HepG2 (cell line): ENCODE data around the gene ATG16L1. TPM values are rescaled to one million over a fixed set of nuclear protein-coding genes. Genes with fewer than 3 reads are reported as not detected.

Experiments used
- ATAC-seq: fragments of 200-7000 bp; cut with Tn5 transposase; 3 replicates; pipeline ENCODE4 v1.9.1; 2020; ENCODE audit warnings: mild to moderate bottlenecking, moderate library complexity
- BruUV-seq: library from RNA; stranded (reverse); fragments of 400-500 nt; replicated peaks from 2 replicates; lab custom pipeline; 2021; lab: Mats Ljungman, UMichigan
- CTCF ChIA-PET: fragments of 300-600 bp; formaldehyde crosslinking; extraction: SDS; loops from one replicate; lab custom pipeline; 2021; ENCODE audit warnings: low total read pairs, inconsistent platforms, low intra/inter-chr PET ratio; lab: Yijun Ruan, JAX
- POLR2A ChIA-PET: fragments of 350-600 bp; sonication (Branson Sonifier 250); formaldehyde crosslinking; loops from one replicate; lab custom pipeline; 2020; ENCODE audit warnings: antibody characterized with exemption, inconsistent platforms; lab: Yijun Ruan, JAX
- DNase-seq: peaks from one replicate; pipeline ENCODE4 v3.0.0-alpha.2; 2015; ENCODE audit warnings: low spot score
- FAIRE-seq: peaks from 3 replicates; lab custom pipeline; 2011; peaks lifted over from hg19 to GRCh38; lab: Jason Lieb, UNC
- H2AFZ ChIP-seq: one replicate; pipeline ENCODE4 v1.6.1; 2011; ENCODE audit warnings: low read length, inconsistent platforms
- H3K27ac ChIP-seq: fragments of 300-600 bp; 3 replicates; pipeline ENCODE4 v1.8.0; 2011; ENCODE audit warnings: mixed run types, mild to moderate bottlenecking, mixed read lengths, low read length, inconsistent platforms; ENCODE audit not compliant: insufficient read depth; ENCODE audit errors: extremely low read length
- H3K27me3 ChIP-seq, 2 experiments: fragments of 200-600 bp in 1 of 2; 2 replicates in 1 of 2; 3 replicates in 1 of 2; pipeline versions ENCODE4 v1.6.0 to v1.8.0; 2011; ENCODE audit warnings: low read length in 2 of 2, mild to moderate bottlenecking in 2 of 2, moderate library complexity in 2 of 2, inconsistent platforms in 1 of 2; ENCODE audit not compliant: insufficient read depth in 2 of 2, control insufficient read depth in 1 of 2
- H3K36me3 ChIP-seq, 2 experiments: fragments of 200-600 bp in 1 of 2; replicated peaks in 1 of 2; 2 replicates in 1 of 2; 3 replicates in 1 of 2; pipeline versions ENCODE4 v1.5.1 to v1.8.0; 2011; ENCODE audit warnings: low read length in 2 of 2, inconsistent platforms in 1 of 2; ENCODE audit not compliant: insufficient read depth in 2 of 2, control insufficient read depth in 1 of 2
- H3K4me1 ChIP-seq: 2 replicates; pipeline ENCODE4 v1.5.1; 2012; ENCODE audit warnings: low read length, inconsistent platforms; ENCODE audit not compliant: insufficient read depth
- H3K4me2 ChIP-seq: 2 replicates; pipeline ENCODE4 v1.6.0; 2011; ENCODE audit warnings: low read depth, low read length, inconsistent platforms
- H3K4me3 ChIP-seq, 3 experiments: fragments of 200-600 bp in 1 of 3; sonication (generic), shearing (Covaris generic) in 1 of 3; replicated peaks in 1 of 3; 2 replicates each; pipeline ENCODE4 v1.5.1; 2011 to 2016; ENCODE audit warnings: low read length in 3 of 3, inconsistent platforms in 2 of 3, low read depth in 2 of 3, mild to moderate bottlenecking in 2 of 3, control low read depth in 1 of 3, mixed read lengths in 1 of 3; ENCODE audit not compliant: insufficient read depth in 1 of 3
- H3K79me2 ChIP-seq: one replicate; pipeline ENCODE4 v1.6.1; 2011; ENCODE audit warnings: low read length, inconsistent platforms; ENCODE audit not compliant: insufficient read depth
- H3K9ac ChIP-seq: 2 replicates; pipeline ENCODE4 v1.6.0; 2011; ENCODE audit warnings: mild to moderate bottlenecking, low read depth, low read length, inconsistent platforms; ENCODE audit not compliant: insufficient read depth
- H3K9me3 ChIP-seq: 2 replicates; pipeline ENCODE4 v1.5.1; 2012; ENCODE audit warnings: mild to moderate bottlenecking, low read length
- H4K20me1 ChIP-seq: 2 replicates; pipeline ENCODE4 v1.6.0; 2011; ENCODE audit warnings: inconsistent platforms, mild to moderate bottlenecking, low read length, moderate library complexity; ENCODE audit not compliant: insufficient read depth
- CC2D1A ChIP-seq: sonication (generic); formaldehyde crosslinking; IDR thresholded peaks from 2 replicates; pipeline ENCODE4 v1.8.1; 2023; ENCODE audit warnings: mild to moderate bottlenecking, missing genetic modification reagents
- ETV5 ChIP-seq: IDR thresholded peaks from 2 replicates; pipeline ENCODE4 v1.6.1; 2018; ENCODE audit warnings: missing biosample characterization, missing genetic modification reagents, inconsistent platforms, borderline replicate concordance
- FOXM1 ChIP-seq: sonication (generic); formaldehyde crosslinking; IDR thresholded peaks from 2 replicates; pipeline ENCODE4 v1.5.0; 2020; ENCODE audit warnings: missing genetic modification reagents
- HDAC1 ChIP-seq: sonication (generic); formaldehyde crosslinking; IDR thresholded peaks from 2 replicates; pipeline ENCODE4 v1.5.1; 2020; ENCODE audit warnings: mild to moderate bottlenecking, missing genetic modification reagents
- NCOA2 ChIP-seq: sonication (generic); formaldehyde crosslinking; IDR thresholded peaks from 2 replicates; pipeline ENCODE4 v1.8.0; 2022; ENCODE audit warnings: inconsistent platforms
- SATB2 ChIP-seq: sonication (generic); formaldehyde crosslinking; IDR thresholded peaks from 2 replicates; pipeline ENCODE4 v1.5.0; 2020; ENCODE audit warnings: missing genetic modification reagents
- THYN1 ChIP-seq: sonication (generic); formaldehyde crosslinking; IDR thresholded peaks from 2 replicates; pipeline ENCODE4 v1.8.1; 2023; ENCODE audit warnings: low read depth, mild to moderate bottlenecking, moderate library complexity, missing genetic modification reagents, borderline replicate concordance
- XBP1 ChIP-seq: sonication (generic); formaldehyde crosslinking; IDR thresholded peaks from 2 replicates; pipeline ENCODE4 v1.5.0; 2020; ENCODE audit warnings: missing genetic modification reagents
- ZNF224 ChIP-seq: sonication (generic); formaldehyde crosslinking; IDR thresholded peaks from 2 replicates; pipeline ENCODE4 v1.5.0; 2020; ENCODE audit warnings: mild to moderate bottlenecking, missing genetic modification reagents
- ZNF530 ChIP-seq: sonication (generic); formaldehyde crosslinking; IDR thresholded peaks from 2 replicates; pipeline ENCODE4 v1.5.0; 2020; ENCODE audit warnings: low read depth, mild to moderate bottlenecking, missing genetic modification reagents
- ZNF543 ChIP-seq: sonication (generic); formaldehyde crosslinking; IDR thresholded peaks from 2 replicates; pipeline ENCODE4 v1.4.0; 2020; ENCODE audit warnings: mild to moderate bottlenecking, missing genetic modification reagents
- ZNF572 ChIP-seq: sonication (generic); formaldehyde crosslinking; IDR thresholded peaks from 2 replicates; pipeline ENCODE4 v1.5.1; 2020; ENCODE audit warnings: mild to moderate bottlenecking, missing genetic modification reagents
- WGBS: methylation state at CpG from one replicate; pipeline ENCODE4 v1.1.6; 2017; ENCODE audit warnings: low lambda C conversion rate; 5-methylcytosine and 5-hydroxymethylcytosine counted together
- in situ Hi-C: cut with HindIII; loops from 2 replicates; pipeline ENCODE4 v1.10.0; 2017; ENCODE audit warnings: low pct_unique_long_range_greater_than_20kb; ENCODE audit not compliant: extremely low pct_ligation_motif_present
- intact Hi-C: fragments of 100-400 bp; cut with micrococcal nuclease; formaldehyde crosslinking; loops from one replicate; pipeline ENCODE4 v1.10.0; 2022; ENCODE audit not compliant: unreplicated experiment
- polyA plus RNA-seq, 8 experiments: library from polyadenylated mRNA; depleted of rRNA in 3 of 8; stranded (reverse) in 7 of 8; unstranded in 1 of 8; fragments of >200 nt; fragmentation: Illumina TruSeq in 4 of 8; extraction: Trizol in 4 of 8; gene quantifications; 2 replicates each; pipeline versions ENCODE4 v1.2.1 to v1.2.3, GENCODE V29; 2011 to 2016; ENCODE audit warnings: low read depth in 4 of 8, missing spikeins in 1 of 8, mixed read lengths in 1 of 8; ENCODE audit not compliant: insufficient read depth in 1 of 8
- total RNA-seq, 5 experiments: library from RNA; depleted of rRNA; stranded (reverse); fragments of >200 nt; fragmentation: Illumina TruSeq; extraction: Trizol; gene quantifications; 2 replicates each; pipeline ENCODE4 v1.2.3, GENCODE V29; 2016; ENCODE audit warnings: low read depth in 1 of 5
- TF ChIP-seq, protein P1 (sequence below): sonication (generic); formaldehyde crosslinking; IDR thresholded peaks from 2 replicates; pipeline ENCODE4 v1.5.0; 2020; ENCODE audit warnings: mild to moderate bottlenecking, missing genetic modification reagents, borderline replicate concordance
- TF ChIP-seq, protein P2 (sequence below): sonication (generic); formaldehyde crosslinking; IDR thresholded peaks from 2 replicates; pipeline ENCODE4 v1.8.1; 2022; ENCODE audit warnings: low read depth, mild to moderate bottlenecking, missing genetic modification reagents

ATG16L1 gene
- total and polyA plus RNA-seq, 2 of the 13 experiments (the other 11 are each of a cell fraction or from before 2014, with no cell fraction given): 26.0 to 51.7 TPM

DNA sequence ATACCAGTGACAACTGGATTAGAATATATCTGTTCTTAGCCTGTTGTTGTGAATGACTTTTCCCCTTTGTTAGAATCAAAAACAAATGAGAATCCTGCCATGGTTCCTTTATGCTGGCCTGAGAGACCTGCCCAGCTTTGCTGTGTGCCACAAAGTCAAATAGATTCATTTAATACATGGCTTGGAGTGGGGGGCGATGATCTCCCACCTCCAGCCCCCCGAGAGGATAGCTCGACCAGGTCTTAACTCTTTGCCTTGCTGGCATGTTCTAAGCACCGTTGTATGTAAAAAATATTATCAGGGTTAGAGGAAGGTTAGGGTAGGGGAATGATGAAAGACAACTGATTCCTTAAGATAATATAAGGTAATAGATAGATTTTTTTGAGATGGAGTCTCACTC, 80.7 kb downstream of the ATG16L1 start (continued):
- TF ChIP-seq, protein P1, sequence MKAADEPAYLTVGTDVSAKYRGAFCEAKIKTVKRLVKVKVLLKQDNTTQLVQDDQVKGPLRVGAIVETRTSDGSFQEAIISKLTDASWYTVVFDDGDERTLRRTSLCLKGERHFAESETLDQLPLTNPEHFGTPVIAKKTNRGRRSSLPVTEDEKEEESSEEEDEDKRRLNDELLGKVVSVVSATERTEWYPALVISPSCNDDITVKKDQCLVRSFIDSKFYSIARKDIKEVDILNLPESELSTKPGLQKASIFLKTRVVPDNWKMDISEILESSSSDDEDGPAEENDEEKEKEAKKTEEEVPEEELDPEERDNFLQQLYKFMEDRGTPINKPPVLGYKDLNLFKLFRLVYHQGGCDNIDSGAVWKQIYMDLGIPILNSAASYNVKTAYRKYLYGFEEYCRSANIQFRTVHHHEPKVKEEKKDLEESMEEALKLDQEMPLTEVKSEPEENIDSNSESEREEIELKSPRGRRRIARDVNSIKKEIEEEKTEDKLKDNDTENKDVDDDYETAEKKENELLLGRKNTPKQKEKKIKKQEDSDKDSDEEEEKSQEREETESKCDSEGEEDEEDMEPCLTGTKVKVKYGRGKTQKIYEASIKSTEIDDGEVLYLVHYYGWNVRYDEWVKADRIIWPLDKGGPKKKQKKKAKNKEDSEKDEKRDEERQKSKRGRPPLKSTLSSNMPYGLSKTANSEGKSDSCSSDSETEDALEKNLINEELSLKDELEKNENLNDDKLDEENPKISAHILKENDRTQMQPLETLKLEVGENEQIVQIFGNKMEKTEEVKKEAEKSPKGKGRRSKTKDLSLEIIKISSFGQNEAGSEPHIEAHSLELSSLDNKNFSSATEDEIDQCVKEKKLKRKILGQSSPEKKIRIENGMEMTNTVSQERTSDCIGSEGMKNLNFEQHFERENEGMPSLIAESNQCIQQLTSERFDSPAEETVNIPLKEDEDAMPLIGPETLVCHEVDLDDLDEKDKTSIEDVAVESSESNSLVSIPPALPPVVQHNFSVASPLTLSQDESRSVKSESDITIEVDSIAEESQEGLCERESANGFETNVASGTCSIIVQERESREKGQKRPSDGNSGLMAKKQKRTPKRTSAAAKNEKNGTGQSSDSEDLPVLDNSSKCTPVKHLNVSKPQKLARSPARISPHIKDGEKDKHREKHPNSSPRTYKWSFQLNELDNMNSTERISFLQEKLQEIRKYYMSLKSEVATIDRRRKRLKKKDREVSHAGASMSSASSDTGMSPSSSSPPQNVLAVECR (CRISPR knock-in tag): no peak

GRCh38 chr2:233334915-233335314, 83.4 kb downstream of the ATG16L1 start:
- no peak overlapping the region for H2AFZ ChIP-seq
- H3K9ac ChIP-seq: no peak overlapping the region
- no TSS peak for BruUV-seq
- no peak for ATAC-seq
- H3K4me2 ChIP-seq: no peak overlapping the region
- H4K20me1 ChIP-seq: no peaks in the 10 kb centered on the region
- no peak for FAIRE-seq
- intact Hi-C loops (no loop called here), in situ Hi-C loops (no loop called here)
- TF ChIP-seq ZNF543 (CRISPR knock-in tag) (no peak), FOXM1 (CRISPR knock-in tag) (no peak), CC2D1A (CRISPR knock-in tag) (no peak), NCOA2 (CRISPR knock-in tag) (no peak), SATB2 (CRISPR knock-in tag) (no peak), THYN1 (CRISPR knock-in tag) (no peak), ZNF572 (CRISPR knock-in tag) (no peak), ZNF224 (CRISPR knock-in tag) (no peak), XBP1 (CRISPR knock-in tag) (no peak), HDAC1 (CRISPR knock-in tag) (no peak), ETV5 (no peak), ZNF530 (CRISPR knock-in tag) (no peak)
- TF ChIP-seq, protein P2, sequence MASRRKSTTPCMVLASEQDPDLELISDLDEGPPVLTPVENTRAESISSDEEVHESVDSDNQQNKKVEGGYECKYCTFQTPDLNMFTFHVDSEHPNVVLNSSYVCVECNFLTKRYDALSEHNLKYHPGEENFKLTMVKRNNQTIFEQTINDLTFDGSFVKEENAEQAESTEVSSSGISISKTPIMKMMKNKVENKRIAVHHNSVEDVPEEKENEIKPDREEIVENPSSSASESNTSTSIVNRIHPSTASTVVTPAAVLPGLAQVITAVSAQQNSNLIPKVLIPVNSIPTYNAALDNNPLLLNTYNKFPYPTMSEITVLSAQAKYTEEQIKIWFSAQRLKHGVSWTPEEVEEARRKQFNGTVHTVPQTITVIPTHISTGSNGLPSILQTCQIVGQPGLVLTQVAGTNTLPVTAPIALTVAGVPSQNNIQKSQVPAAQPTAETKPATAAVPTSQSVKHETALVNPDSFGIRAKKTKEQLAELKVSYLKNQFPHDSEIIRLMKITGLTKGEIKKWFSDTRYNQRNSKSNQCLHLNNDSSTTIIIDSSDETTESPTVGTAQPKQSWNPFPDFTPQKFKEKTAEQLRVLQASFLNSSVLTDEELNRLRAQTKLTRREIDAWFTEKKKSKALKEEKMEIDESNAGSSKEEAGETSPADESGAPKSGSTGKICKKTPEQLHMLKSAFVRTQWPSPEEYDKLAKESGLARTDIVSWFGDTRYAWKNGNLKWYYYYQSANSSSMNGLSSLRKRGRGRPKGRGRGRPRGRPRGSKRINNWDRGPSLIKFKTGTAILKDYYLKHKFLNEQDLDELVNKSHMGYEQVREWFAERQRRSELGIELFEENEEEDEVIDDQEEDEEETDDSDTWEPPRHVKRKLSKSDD (CRISPR knock-in tag): no peak
- 68% methylated on average over 8 of the region's 11 CpGs for WGBS
- no peaks in the 10 kb centered on the region for H3K79me2 ChIP-seq
- no peak overlapping the region for H3K27ac ChIP-seq
- no peak overlapping the region for H3K4me3 ChIP-seq
- peaks cover 0 to 15% of the 10 kb centered on the region in 2 experiments; a peak in 2 of 5 replicates for H3K27me3 ChIP-seq
- H3K36me3 ChIP-seq: no peaks in the 10 kb centered on the region
- no peak for DNase-seq
- POLR2A ChIA-PET: interaction anchor here (1.7 kb wide), 1 partner anchor 13 kb away, joined by 4 read pairs; no protein-coding TSS in a partner anchor
- H3K9me3 ChIP-seq: no peaks in the 10 kb centered on the region
- CTCF ChIA-PET: no interaction called here
- peaks cover 19% of the 10 kb centered on the region for H3K4me1 ChIP-seq
